Parathyroid adenoma (tissue), 2 donors: ENCODE data around the gene TMEM213.

Experiments
- H2AFZ ChIP-seq: fragments of 300-600 bp; sonication (generic); one replicate; pipeline ENCODE4 v1.7.0; 2017; ENCODE audit warnings: antibody characterized with exemption, mild to moderate bottlenecking
- H3K27ac ChIP-seq: fragments of 300-600 bp; sonication (generic); one replicate; pipeline ENCODE4 v1.7.0; 2017
- H3K27me3 ChIP-seq: fragments of 300-600 bp; sonication (generic); one replicate; pipeline ENCODE4 v1.7.0; 2017; ENCODE audit warnings: low read length; ENCODE audit not compliant: control insufficient read depth, insufficient read depth
- H3K36me3 ChIP-seq: fragments of 300-600 bp; sonication (generic); one replicate; pipeline ENCODE4 v1.7.0; 2017; ENCODE audit warnings: low read length; ENCODE audit not compliant: control insufficient read depth, insufficient read depth
- H3K4me1 ChIP-seq: fragments of 300-600 bp; sonication (generic); one replicate; pipeline ENCODE4 v1.7.0; 2017; ENCODE audit warnings: control low read depth
- H3K4me2 ChIP-seq: fragments of 300-600 bp; sonication (generic); one replicate; pipeline ENCODE4 v1.7.0; 2017; ENCODE audit warnings: low read length
- H3K4me3 ChIP-seq: fragments of 300-600 bp; sonication (generic); one replicate; pipeline ENCODE4 v1.7.0; 2017; ENCODE audit warnings: low read depth, low read length
- H3K79me2 ChIP-seq: fragments of 300-600 bp; sonication (generic); one replicate; pipeline ENCODE4 v1.7.0; 2017; ENCODE audit warnings: control low read depth
- H3K9ac ChIP-seq: fragments of 300-600 bp; sonication (generic); one replicate; pipeline ENCODE4 v1.7.0; 2017; ENCODE audit warnings: mild to moderate bottlenecking
- H3K9me3 ChIP-seq: fragments of 300-600 bp; sonication (generic); one replicate; pipeline ENCODE4 v1.7.0; 2017; ENCODE audit warnings: low read length; ENCODE audit not compliant: control insufficient read depth
- CTCF ChIP-seq: fragments of 300-600 bp; sonication (generic); IDR thresholded peaks from one replicate; pipeline ENCODE4 v1.7.0; 2017; ENCODE audit warnings: antibody characterized with exemption, mild to moderate bottlenecking
- donor health status: primary hyperparathyroidism.

Gene TMEM213

DNA sequence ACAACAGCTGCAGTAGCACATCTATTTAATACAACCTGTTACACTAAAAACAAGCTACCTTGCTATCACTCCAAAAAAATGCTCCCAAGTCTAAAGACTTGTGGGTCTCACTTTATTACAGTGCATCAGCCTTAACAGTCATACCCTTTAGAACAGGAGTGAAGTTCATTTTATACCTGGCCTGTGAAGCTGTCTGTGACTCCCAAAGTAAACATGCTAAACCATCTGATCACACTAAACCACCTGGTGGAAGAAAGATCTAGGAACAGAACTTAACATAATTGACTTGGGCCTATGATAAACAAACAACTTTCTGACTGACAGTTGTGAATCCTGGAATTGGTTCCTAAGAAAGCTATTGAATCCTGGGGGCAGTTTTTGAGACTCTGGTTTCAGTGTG lies 81.1 kb downstream of the TMEM213 start:
- Histone ChIP-seq H3K36me3 (no peaks in the 10 kb centered on the region), H3K4me2 (no peak overlapping the region), H3K4me3 (no peak overlapping the region), H2AFZ (no peak overlapping the region), H3K9me3 (no peaks in the 10 kb centered on the region), H3K27ac (no peak overlapping the region), H3K4me1 (peaks cover 6% of the 10 kb centered on the region), H3K79me2 (peaks cover 4% of the 10 kb centered on the region), H3K9ac (no peak overlapping the region), H3K27me3 (no peaks in the 10 kb centered on the region)
- TF ChIP-seq CTCF = no peak

GRCh38 chr7:138879356-138879755 lies 81.6 kb downstream of the TMEM213 start:
- peaks cover 4% of the 10 kb centered on the region for H3K79me2 ChIP-seq
- H3K4me1 ChIP-seq = peaks cover 6% of the 10 kb centered on the region
- H3K27me3 ChIP-seq = no peaks in the 10 kb centered on the region
- TF ChIP-seq CTCF = no peak
- H3K9me3 ChIP-seq = no peaks in the 10 kb centered on the region
- no peaks in the 10 kb centered on the region for H3K36me3 ChIP-seq
- H2AFZ ChIP-seq = no peak overlapping the region
- no peak overlapping the region for H3K27ac ChIP-seq
- H3K9ac ChIP-seq = no peak overlapping the region
- H3K4me3 ChIP-seq = no peak overlapping the region
- no peak overlapping the region for H3K4me2 ChIP-seq

GRCh38 chr7:138880881-138881578 lies 83.2 kb downstream of the TMEM213 start:
- Histone ChIP-seq H3K4me2 (no peak overlapping the region), H2AFZ (no peak overlapping the region), H3K27me3 (no peaks in the 10 kb centered on the region), H3K27ac (no peak overlapping the region), H3K4me1 (peaks cover 6% of the 10 kb centered on the region), H3K36me3 (no peaks in the 10 kb centered on the region), H3K9ac (no peak overlapping the region), H3K4me3 (no peak overlapping the region), H3K9me3 (no peaks in the 10 kb centered on the region), H3K79me2 (peaks cover 4% of the 10 kb centered on the region)
- TF ChIP-seq CTCF = no peak

GRCh38 chr7:138881579-138882188 lies 83.9 kb downstream of the TMEM213 start:
- H3K9me3 ChIP-seq = no peaks in the 10 kb centered on the region
- peaks cover 4% of the 10 kb centered on the region for H3K79me2 ChIP-seq
- H3K27me3 ChIP-seq = no peaks in the 10 kb centered on the region
- no peak for TF ChIP-seq CTCF
- H2AFZ ChIP-seq = no peak overlapping the region
- no peak overlapping the region for H3K4me2 ChIP-seq
- no peak overlapping the region for H3K27ac ChIP-seq
- no peak overlapping the region for H3K9ac ChIP-seq
- peaks cover 4% of the 10 kb centered on the region for H3K4me1 ChIP-seq
- H3K36me3 ChIP-seq = no peaks in the 10 kb centered on the region
- no peak overlapping the region for H3K4me3 ChIP-seq

DNA sequence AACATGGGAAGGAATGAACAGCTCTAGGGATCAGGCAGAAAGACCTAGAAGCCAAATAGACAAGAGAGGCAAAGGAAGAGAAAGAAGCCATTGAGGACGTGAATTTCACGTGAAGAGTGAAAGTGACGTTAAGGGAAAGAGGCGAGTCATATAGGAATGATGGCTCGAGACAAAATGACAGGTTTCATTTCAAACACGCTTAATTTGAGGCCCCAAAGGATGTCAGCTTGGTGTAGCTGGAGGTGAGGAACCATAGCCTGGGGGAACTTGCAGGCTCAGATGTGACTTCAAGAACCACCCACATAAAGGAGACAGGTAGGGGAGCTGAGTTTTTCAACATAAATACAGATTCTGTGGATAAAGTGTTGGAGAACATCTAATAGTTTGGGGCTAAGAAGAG lies 84.5 kb downstream of the TMEM213 start:
- no peak for TF ChIP-seq CTCF
- H3K4me1 ChIP-seq = peaks cover 2% of the 10 kb centered on the region
- no peak overlapping the region for H3K27ac ChIP-seq
- H3K4me2 ChIP-seq = no peak overlapping the region
- no peaks in the 10 kb centered on the region for H3K9me3 ChIP-seq
- H3K4me3 ChIP-seq = no peak overlapping the region
- no peaks in the 10 kb centered on the region for H3K27me3 ChIP-seq
- H3K79me2 ChIP-seq = peaks cover 4% of the 10 kb centered on the region
- H3K9ac ChIP-seq = no peak overlapping the region
- H3K36me3 ChIP-seq = no peaks in the 10 kb centered on the region
- no peak overlapping the region for H2AFZ ChIP-seq
